HepG2 (cell line): Measurements from ENCODE around the gene TIPRL. TPM values are rescaled to one million over a fixed set of nuclear protein-coding genes. Genes with fewer than 3 reads are reported as not detected.

Source experiments
- ATAC-seq: fragments of 200-7000 bp; cut with Tn5 transposase; 3 replicates; pipeline ENCODE4 v1.9.1; 2020; ENCODE audit warnings: mild to moderate bottlenecking, moderate library complexity
- BruUV-seq: library from RNA; stranded (reverse); fragments of 400-500 nt; replicated peaks from 2 replicates; lab custom pipeline; 2021; lab: Mats Ljungman, UMichigan
- CTCF ChIA-PET: fragments of 300-600 bp; formaldehyde crosslinking; extraction: SDS; loops from one replicate; lab custom pipeline; 2021; ENCODE audit warnings: low total read pairs, inconsistent platforms, low intra/inter-chr PET ratio; lab: Yijun Ruan, JAX
- POLR2A ChIA-PET: fragments of 350-600 bp; sonication (Branson Sonifier 250); formaldehyde crosslinking; loops from one replicate; lab custom pipeline; 2020; ENCODE audit warnings: antibody characterized with exemption, inconsistent platforms; lab: Yijun Ruan, JAX
- DNase-seq: peaks from one replicate; pipeline ENCODE4 v3.0.0-alpha.2; 2015; ENCODE audit warnings: low spot score
- FAIRE-seq: peaks from 3 replicates; lab custom pipeline; 2011; peaks lifted over from hg19 to GRCh38; lab: Jason Lieb, UNC
- H2AFZ ChIP-seq: one replicate; pipeline ENCODE4 v1.6.1; 2011; ENCODE audit warnings: low read length, inconsistent platforms
- H3K27ac ChIP-seq: fragments of 300-600 bp; 3 replicates; pipeline ENCODE4 v1.8.0; 2011; ENCODE audit warnings: mixed run types, mild to moderate bottlenecking, mixed read lengths, low read length, inconsistent platforms; ENCODE audit not compliant: insufficient read depth; ENCODE audit errors: extremely low read length
- H3K27me3 ChIP-seq, 2 experiments: fragments of 200-600 bp in 1 of 2; 2 replicates in 1 of 2; 3 replicates in 1 of 2; pipeline versions ENCODE4 v1.6.0 to v1.8.0; 2011; ENCODE audit warnings: low read length in 2 of 2, mild to moderate bottlenecking in 2 of 2, moderate library complexity in 2 of 2, inconsistent platforms in 1 of 2; ENCODE audit not compliant: insufficient read depth in 2 of 2, control insufficient read depth in 1 of 2
- H3K36me3 ChIP-seq, 2 experiments: fragments of 200-600 bp in 1 of 2; replicated peaks in 1 of 2; 2 replicates in 1 of 2; 3 replicates in 1 of 2; pipeline versions ENCODE4 v1.5.1 to v1.8.0; 2011; ENCODE audit warnings: low read length in 2 of 2, inconsistent platforms in 1 of 2; ENCODE audit not compliant: insufficient read depth in 2 of 2, control insufficient read depth in 1 of 2
- H3K4me1 ChIP-seq: 2 replicates; pipeline ENCODE4 v1.5.1; 2012; ENCODE audit warnings: low read length, inconsistent platforms; ENCODE audit not compliant: insufficient read depth
- H3K4me2 ChIP-seq: 2 replicates; pipeline ENCODE4 v1.6.0; 2011; ENCODE audit warnings: low read depth, low read length, inconsistent platforms
- H3K4me3 ChIP-seq, 3 experiments: fragments of 200-600 bp in 1 of 3; sonication (generic), shearing (Covaris generic) in 1 of 3; replicated peaks in 1 of 3; 2 replicates each; pipeline ENCODE4 v1.5.1; 2011 to 2016; ENCODE audit warnings: low read length in 3 of 3, inconsistent platforms in 2 of 3, low read depth in 2 of 3, mild to moderate bottlenecking in 2 of 3, control low read depth in 1 of 3, mixed read lengths in 1 of 3; ENCODE audit not compliant: insufficient read depth in 1 of 3
- H3K79me2 ChIP-seq: one replicate; pipeline ENCODE4 v1.6.1; 2011; ENCODE audit warnings: low read length, inconsistent platforms; ENCODE audit not compliant: insufficient read depth
- H3K9ac ChIP-seq: 2 replicates; pipeline ENCODE4 v1.6.0; 2011; ENCODE audit warnings: mild to moderate bottlenecking, low read depth, low read length, inconsistent platforms; ENCODE audit not compliant: insufficient read depth
- H3K9me3 ChIP-seq: 2 replicates; pipeline ENCODE4 v1.5.1; 2012; ENCODE audit warnings: mild to moderate bottlenecking, low read length
- H4K20me1 ChIP-seq: 2 replicates; pipeline ENCODE4 v1.6.0; 2011; ENCODE audit warnings: inconsistent platforms, mild to moderate bottlenecking, low read length, moderate library complexity; ENCODE audit not compliant: insufficient read depth
- ATF7 ChIP-seq, 2 experiments: fragments of 450-650 bp in 1 of 2; sonication (generic) in 1 of 2; formaldehyde crosslinking in 1 of 2; IDR thresholded peaks; 2 replicates each; pipeline versions ENCODE4 v1.4.0 to v1.6.1; 2016 to 2020; ENCODE audit warnings: antibody characterized with exemption in 1 of 2, mild to moderate bottlenecking in 1 of 2, missing genetic modification reagents in 1 of 2
- CERS6 ChIP-seq: sonication (generic); formaldehyde crosslinking; IDR thresholded peaks from 2 replicates; pipeline ENCODE4 v1.5.0; 2020; ENCODE audit warnings: missing genetic modification reagents
- CHD2 ChIP-seq: IDR thresholded peaks from 2 replicates; pipeline ENCODE4 v1.6.1; 2011; ENCODE audit warnings: low read depth, low read length, improper control_type of control experiment
- FOXA3 ChIP-seq: IDR thresholded peaks from 2 replicates; pipeline ENCODE4 v1.6.1; 2016; ENCODE audit warnings: missing genetic modification reagents, missing compliant biosample characterization
- MTF1 ChIP-seq: sonication (generic); formaldehyde crosslinking; IDR thresholded peaks from 2 replicates; pipeline ENCODE4 v1.5.0; 2020; ENCODE audit warnings: missing genetic modification reagents
- RAD21 ChIP-seq: fragments of 450-650 bp; formaldehyde crosslinking; IDR thresholded peaks from 2 replicates; pipeline ENCODE4 v1.5.0; 2020; ENCODE audit warnings: mild to moderate bottlenecking
- SAFB2 ChIP-seq: sonication (generic); formaldehyde crosslinking; IDR thresholded peaks from 2 replicates; pipeline ENCODE4 v1.5.1; 2020; ENCODE audit warnings: missing genetic modification reagents, low read depth, mild to moderate bottlenecking, borderline replicate concordance
- ZKSCAN1 ChIP-seq: fragments of 150-350 bp; IDR thresholded peaks from 2 replicates; pipeline ENCODE4 v1.6.1; 2014; ENCODE audit warnings: low read length
- ZNF260 ChIP-seq: sonication (generic); formaldehyde crosslinking; IDR thresholded peaks from 2 replicates; pipeline ENCODE4 v1.4.0; 2020; ENCODE audit warnings: missing genetic modification reagents, low read depth, mild to moderate bottlenecking, borderline replicate concordance
- ZNF333 ChIP-seq: sonication (generic); formaldehyde crosslinking; IDR thresholded peaks from 2 replicates; pipeline ENCODE4 v1.4.0; 2020; ENCODE audit warnings: mild to moderate bottlenecking, missing genetic modification reagents, borderline replicate concordance
- ZNF441 ChIP-seq: sonication (generic); formaldehyde crosslinking; IDR thresholded peaks from 2 replicates; pipeline ENCODE4 v1.7.0; 2021; ENCODE audit warnings: missing genetic modification reagents, borderline replicate concordance
- ZNF746 ChIP-seq: sonication (generic); formaldehyde crosslinking; IDR thresholded peaks from 2 replicates; pipeline ENCODE4 v1.8.0; 2022; ENCODE audit warnings: mild to moderate bottlenecking, missing genetic modification reagents
- WGBS: methylation state at CpG from one replicate; pipeline ENCODE4 v1.1.6; 2017; ENCODE audit warnings: low lambda C conversion rate; 5-methylcytosine and 5-hydroxymethylcytosine counted together
- in situ Hi-C: cut with HindIII; loops from 2 replicates; pipeline ENCODE4 v1.10.0; 2017; ENCODE audit warnings: low pct_unique_long_range_greater_than_20kb; ENCODE audit not compliant: extremely low pct_ligation_motif_present
- intact Hi-C: fragments of 100-400 bp; cut with micrococcal nuclease; formaldehyde crosslinking; loops from one replicate; pipeline ENCODE4 v1.10.0; 2022; ENCODE audit not compliant: unreplicated experiment
- polyA plus RNA-seq, 8 experiments: library from polyadenylated mRNA; depleted of rRNA in 3 of 8; stranded (reverse) in 7 of 8; unstranded in 1 of 8; fragments of >200 nt; fragmentation: Illumina TruSeq in 4 of 8; extraction: Trizol in 4 of 8; gene quantifications; 2 replicates each; pipeline versions ENCODE4 v1.2.1 to v1.2.3, GENCODE V29; 2011 to 2016; ENCODE audit warnings: low read depth in 4 of 8, missing spikeins in 1 of 8, mixed read lengths in 1 of 8; ENCODE audit not compliant: insufficient read depth in 1 of 8
- total RNA-seq, 5 experiments: library from RNA; depleted of rRNA; stranded (reverse); fragments of >200 nt; fragmentation: Illumina TruSeq; extraction: Trizol; gene quantifications; 2 replicates each; pipeline ENCODE4 v1.2.3, GENCODE V29; 2016; ENCODE audit warnings: low read depth in 1 of 5
- TF ChIP-seq, protein P1 (sequence below): sonication (generic); formaldehyde crosslinking; IDR thresholded peaks from 2 replicates; pipeline ENCODE4 v1.4.0; 2020; ENCODE audit warnings: mild to moderate bottlenecking, missing genetic modification reagents

The TIPRL gene
- total and polyA plus RNA-seq, 2 of the 13 experiments (the other 11 are each of a cell fraction or from before 2014, with no cell fraction given) = 10.1 to 22.8 TPM

DNA sequence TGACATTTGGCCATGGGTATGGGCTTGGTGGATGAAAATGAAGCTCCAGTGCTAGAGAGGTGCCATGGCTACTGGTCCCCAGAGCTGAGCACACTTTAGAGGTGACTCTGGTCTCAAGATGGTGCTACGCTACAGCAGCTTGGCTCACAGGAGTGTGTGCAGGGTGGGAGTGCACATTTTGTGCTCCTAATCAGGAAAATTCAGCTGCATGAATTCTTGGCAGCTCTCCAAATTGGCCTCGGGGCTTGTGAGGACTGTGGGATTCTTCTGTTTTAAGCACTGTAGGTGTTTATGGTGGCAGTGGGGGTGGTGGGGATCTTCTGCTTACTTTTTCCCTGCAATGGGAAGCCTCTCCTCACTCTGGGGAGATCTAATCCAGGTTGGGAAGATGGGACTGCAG, 17.3 kb upstream of the TIPRL start:
- H3K27ac ChIP-seq = no peak overlapping the region
- 83% methylated on average over 1 of the region's 2 CpGs for WGBS
- in situ Hi-C loops (no loop called here), intact Hi-C loops (no loop called here)
- H3K27me3 ChIP-seq = no peaks in the 10 kb centered on the region
- peaks cover 19% of the 10 kb centered on the region; the same call in 1 of the 2 replicates for H3K9me3 ChIP-seq
- FAIRE-seq = no peak
- CTCF ChIA-PET = no interaction called here
- no peak overlapping the region for H3K4me3 ChIP-seq
- no peak overlapping the region for H3K9ac ChIP-seq
- no peaks in the 10 kb centered on the region for H3K79me2 ChIP-seq
- no peaks in the 10 kb centered on the region for H4K20me1 ChIP-seq
- POLR2A ChIA-PET = no interaction called here
- no peaks in the 10 kb centered on the region for H3K4me1 ChIP-seq
- no peak for DNase-seq
- BruUV-seq = no TSS peak
- H3K36me3 ChIP-seq = no peaks in the 10 kb centered on the region
- no peak overlapping the region for H3K4me2 ChIP-seq
- H2AFZ ChIP-seq = no peak overlapping the region
- no peak for ATAC-seq
- TF ChIP-seq ZNF441 (CRISPR knock-in tag) (no peak), ATF7 (IDR thresholded peaks at IDR 0.05) (no peak), ATF7 (CRISPR knock-in tag; IDR thresholded peaks at IDR 0.05) (no peak), ZKSCAN1 (no peak), CHD2 (no peak), MTF1 (CRISPR knock-in tag) (no peak), ZNF260 (CRISPR knock-in tag) (no peak), CERS6 (CRISPR knock-in tag) (no peak), SAFB2 (CRISPR knock-in tag) (no peak), FOXA3 (CRISPR knock-in tag) (no peak), ZNF746 (CRISPR knock-in tag) (no peak), RAD21 (CRISPR knock-in tag) (no peak), ZNF333 (CRISPR knock-in tag) (no peak)
- TF ChIP-seq, protein P1, sequence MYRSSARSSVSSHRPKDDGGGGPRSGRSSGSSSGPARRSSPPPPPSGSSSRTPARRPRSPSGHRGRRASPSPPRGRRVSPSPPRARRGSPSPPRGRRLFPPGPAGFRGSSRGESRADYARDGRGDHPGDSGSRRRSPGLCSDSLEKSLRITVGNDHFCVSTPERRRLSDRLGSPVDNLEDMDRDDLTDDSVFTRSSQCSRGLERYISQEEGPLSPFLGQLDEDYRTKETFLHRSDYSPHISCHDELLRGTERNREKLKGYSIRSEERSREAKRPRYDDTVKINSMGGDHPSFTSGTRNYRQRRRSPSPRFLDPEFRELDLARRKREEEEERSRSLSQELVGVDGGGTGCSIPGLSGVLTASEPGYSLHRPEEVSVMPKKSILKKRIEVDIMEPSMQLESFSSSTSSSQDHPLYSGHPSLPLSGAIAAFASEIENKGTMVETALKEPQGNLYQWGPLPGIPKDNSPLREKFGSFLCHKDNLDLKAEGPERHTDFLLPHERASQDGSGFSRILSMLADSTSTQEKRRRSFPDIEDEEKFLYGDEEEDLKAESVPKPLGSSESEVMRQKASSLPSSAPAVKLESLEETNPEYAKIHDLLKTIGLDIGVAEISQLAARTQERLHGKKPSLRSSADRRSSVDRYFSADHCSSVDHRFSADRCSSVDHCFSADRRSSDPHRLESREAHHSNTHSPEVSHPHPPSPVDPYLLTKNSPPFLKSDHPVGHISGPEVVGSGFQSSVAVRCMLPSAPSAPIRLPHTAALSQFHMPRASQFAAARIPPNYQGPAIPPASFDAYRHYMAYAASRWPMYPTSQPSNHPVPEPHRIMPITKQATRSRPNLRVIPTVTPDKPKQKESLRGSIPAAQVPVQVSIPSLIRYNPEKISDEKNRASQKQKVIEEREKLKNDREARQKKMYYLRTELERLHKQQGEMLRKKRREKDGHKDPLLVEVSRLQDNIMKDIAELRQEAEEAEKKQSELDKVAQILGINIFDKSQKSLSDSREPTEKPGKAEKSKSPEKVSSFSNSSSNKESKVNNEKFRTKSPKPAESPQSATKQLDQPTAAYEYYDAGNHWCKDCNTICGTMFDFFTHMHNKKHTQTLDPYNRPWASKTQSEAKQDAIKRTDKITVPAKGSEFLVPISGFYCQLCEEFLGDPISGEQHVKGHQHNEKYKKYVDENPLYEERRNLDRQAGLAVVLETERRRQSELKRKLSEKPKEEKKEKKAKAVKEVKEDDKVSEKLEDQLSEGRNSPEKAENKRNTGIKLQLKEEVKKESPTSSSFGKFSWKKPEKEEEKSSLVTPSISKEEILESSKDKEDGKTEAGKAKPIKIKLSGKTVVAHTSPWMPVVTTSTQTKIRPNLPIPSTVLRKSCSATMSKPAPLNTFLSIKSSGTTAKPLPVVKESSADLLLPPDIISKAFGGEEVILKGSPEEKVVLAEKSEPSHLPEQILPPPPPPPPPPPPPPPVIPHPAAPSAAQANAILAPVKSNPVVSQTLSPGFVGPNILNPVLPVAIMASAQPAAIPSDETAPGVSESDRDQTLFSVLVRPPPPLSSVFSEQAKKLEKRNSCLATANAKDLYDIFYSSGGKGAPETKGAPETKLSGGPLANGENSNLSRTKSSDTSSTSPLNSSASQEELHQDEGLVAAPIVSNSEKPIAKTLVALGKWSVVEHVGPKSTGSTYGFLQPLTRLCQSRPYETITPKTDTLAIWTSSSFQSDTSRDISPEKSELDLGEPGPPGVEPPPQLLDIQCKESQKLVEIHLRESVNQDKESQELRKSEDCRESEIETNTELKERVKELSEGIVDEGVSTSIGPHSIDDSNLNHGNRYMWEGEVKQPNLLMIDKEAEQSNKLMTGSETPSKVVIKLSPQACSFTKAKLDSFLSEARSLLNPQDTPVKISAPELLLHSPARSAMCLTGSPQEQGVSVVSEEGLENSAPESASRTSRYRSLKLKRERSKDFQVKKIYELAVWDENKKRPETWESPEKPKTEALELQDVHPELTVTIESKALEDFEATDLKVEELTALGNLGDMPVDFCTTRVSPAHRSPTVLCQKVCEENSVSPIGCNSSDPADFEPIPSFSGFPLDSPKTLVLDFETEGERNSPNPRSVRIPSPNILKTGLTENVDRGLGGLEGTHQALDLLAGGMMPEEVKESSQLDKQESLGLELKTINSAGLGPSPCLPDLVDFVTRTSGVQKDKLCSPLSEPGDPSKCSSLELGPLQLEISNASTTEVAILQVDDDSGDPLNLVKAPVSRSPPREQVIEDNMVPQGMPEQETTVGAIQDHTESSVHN (CRISPR knock-in tag) = no peak
